ENCODE data around the gene ALOX15.

Gene ALOX15

DNA sequence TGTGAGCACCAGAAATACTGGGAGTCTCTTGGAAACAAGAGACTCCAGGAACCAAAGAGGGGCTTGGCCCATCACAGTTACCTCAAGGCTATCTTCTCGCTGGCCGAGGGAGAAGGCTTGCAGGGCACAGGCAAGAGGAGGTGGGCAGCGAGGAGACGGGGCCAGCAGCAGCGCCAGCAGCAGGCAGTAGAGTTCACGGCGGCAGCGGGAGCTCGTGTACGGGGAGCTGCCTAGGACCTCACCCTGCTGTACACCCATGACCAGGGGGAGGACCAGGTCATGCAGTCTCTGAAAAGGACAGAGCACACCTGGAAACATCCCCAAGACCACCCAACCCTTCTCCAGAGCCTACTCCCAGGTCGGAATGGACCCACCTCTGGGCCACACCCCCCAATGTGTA lies 31.7 kb upstream of the ALOX15 start:
- Histone ChIP-seq H3K9me2 (replicated peaks; ENCODE audit: control insufficient read depth, low read length) (no peaks in the 10 kb centered on the region), H3K4me2 (ENCODE audit: low read length) (no peak overlapping the region), H3K27ac (ENCODE audit: low read depth, low read length) (no peak overlapping the region), H3K9me3 (ENCODE audit: control insufficient read depth, insufficient read depth, low read length) (no peaks in the 10 kb centered on the region), H3K79me2 (ENCODE audit: control insufficient read depth, low read length) (no peaks in the 10 kb centered on the region), H3K36me3 (ENCODE audit: control insufficient read depth, low read length) (peaks cover 71% of the 10 kb centered on the region), H4K20me1 (ENCODE audit: control insufficient read depth, insufficient read depth, low read depth, low read length) (no peaks in the 10 kb centered on the region), H3F3A (ENCODE audit: control insufficient read depth, insufficient read depth) (peaks cover 6% of the 10 kb centered on the region; the same call in 1 of the 2 replicates), H3K4me3 (ENCODE audit: low read length) (no peak overlapping the region), H3K4me1 (ENCODE audit: control insufficient read depth, low read length) (no peaks in the 10 kb centered on the region), H3K27me3 (ENCODE audit: control insufficient read depth, low read length) (no peaks in the 10 kb centered on the region)
- no peak for TF ChIP-seq EZH2phosphoT487 (IDR thresholded peaks at IDR 0.05; ENCODE audit: borderline replicate concordance, low read length)
- TF ChIP-seq, protein P1, sequence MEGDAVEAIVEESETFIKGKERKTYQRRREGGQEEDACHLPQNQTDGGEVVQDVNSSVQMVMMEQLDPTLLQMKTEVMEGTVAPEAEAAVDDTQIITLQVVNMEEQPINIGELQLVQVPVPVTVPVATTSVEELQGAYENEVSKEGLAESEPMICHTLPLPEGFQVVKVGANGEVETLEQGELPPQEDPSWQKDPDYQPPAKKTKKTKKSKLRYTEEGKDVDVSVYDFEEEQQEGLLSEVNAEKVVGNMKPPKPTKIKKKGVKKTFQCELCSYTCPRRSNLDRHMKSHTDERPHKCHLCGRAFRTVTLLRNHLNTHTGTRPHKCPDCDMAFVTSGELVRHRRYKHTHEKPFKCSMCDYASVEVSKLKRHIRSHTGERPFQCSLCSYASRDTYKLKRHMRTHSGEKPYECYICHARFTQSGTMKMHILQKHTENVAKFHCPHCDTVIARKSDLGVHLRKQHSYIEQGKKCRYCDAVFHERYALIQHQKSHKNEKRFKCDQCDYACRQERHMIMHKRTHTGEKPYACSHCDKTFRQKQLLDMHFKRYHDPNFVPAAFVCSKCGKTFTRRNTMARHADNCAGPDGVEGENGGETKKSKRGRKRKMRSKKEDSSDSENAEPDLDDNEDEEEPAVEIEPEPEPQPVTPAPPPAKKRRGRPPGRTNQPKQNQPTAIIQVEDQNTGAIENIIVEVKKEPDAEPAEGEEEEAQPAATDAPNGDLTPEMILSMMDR (IDR thresholded peaks at IDR 0.05; ENCODE audit: low read depth, low read length, poor library complexity, severe bottlenecking): no peak

DNA sequence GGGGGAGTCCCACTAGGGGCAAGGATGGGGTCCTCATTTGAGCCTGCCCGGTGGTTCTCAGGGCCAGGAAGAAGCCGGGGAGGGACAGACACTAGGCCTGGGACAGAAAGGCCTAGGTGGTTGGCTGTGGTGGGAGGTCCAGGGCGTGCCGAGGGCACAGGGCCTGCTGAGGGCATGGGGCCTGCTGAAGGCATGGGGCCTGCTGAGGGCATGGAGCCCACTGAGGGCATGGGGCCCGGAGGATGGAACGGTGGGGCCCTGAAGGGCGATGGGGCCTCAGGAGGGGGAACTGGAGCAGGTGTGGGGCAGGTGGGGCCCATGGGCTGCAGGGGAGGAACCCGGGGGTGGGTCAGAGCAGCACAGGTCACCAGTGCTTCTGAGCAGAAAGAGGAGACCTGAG lies 31.3 kb upstream of the ALOX15 start:
- Histone ChIP-seq H3K27ac (ENCODE audit: low read depth, low read length) (no peak overlapping the region), H3K9me3 (ENCODE audit: control insufficient read depth, insufficient read depth, low read length) (no peaks in the 10 kb centered on the region), H3K36me3 (ENCODE audit: control insufficient read depth, low read length) (peaks cover 70% of the 10 kb centered on the region), H3K79me2 (ENCODE audit: control insufficient read depth, low read length) (no peaks in the 10 kb centered on the region), H3K4me2 (ENCODE audit: low read length) (no peak overlapping the region), H4K20me1 (ENCODE audit: control insufficient read depth, insufficient read depth, low read depth, low read length) (no peaks in the 10 kb centered on the region), H3K4me3 (ENCODE audit: low read length) (no peak overlapping the region), H3K4me1 (ENCODE audit: control insufficient read depth, low read length) (no peaks in the 10 kb centered on the region), H3K27me3 (ENCODE audit: control insufficient read depth, low read length) (no peaks in the 10 kb centered on the region), H3F3A (ENCODE audit: control insufficient read depth, insufficient read depth) (peaks cover 6% of the 10 kb centered on the region; the same call in 1 of the 2 replicates), H3K9me2 (replicated peaks; ENCODE audit: control insufficient read depth, low read length) (no peaks in the 10 kb centered on the region)
- no peak for TF ChIP-seq EZH2phosphoT487 (IDR thresholded peaks at IDR 0.05; ENCODE audit: borderline replicate concordance, low read length)
- TF ChIP-seq, protein P1 (IDR thresholded peaks at IDR 0.05; ENCODE audit: low read depth, low read length, poor library complexity, severe bottlenecking): no peak

GRCh38 chr17:4672055-4672630 lies 30.7 kb upstream of the ALOX15 start:
- H3K9me3 ChIP-seq (ENCODE audit: control insufficient read depth, insufficient read depth, low read length): no peaks in the 10 kb centered on the region
- TF ChIP-seq, protein P1 (IDR thresholded peaks at IDR 0.05; ENCODE audit: low read depth, low read length, poor library complexity, severe bottlenecking): no peak
- TF ChIP-seq EZH2phosphoT487 (IDR thresholded peaks at IDR 0.05; ENCODE audit: borderline replicate concordance, low read length): no peak
- H3F3A ChIP-seq (ENCODE audit: control insufficient read depth, insufficient read depth): peaks cover 10% of the 10 kb centered on the region; the same call in 1 of the 2 replicates
- no peak overlapping the region for H3K27ac ChIP-seq (ENCODE audit: low read depth, low read length)
- no peaks in the 10 kb centered on the region for H3K9me2 ChIP-seq (replicated peaks; ENCODE audit: control insufficient read depth, low read length)
- no peak overlapping the region for H3K4me2 ChIP-seq (ENCODE audit: low read length)
- H4K20me1 ChIP-seq (ENCODE audit: control insufficient read depth, insufficient read depth, low read depth, low read length): no peaks in the 10 kb centered on the region
- no peaks in the 10 kb centered on the region for H3K79me2 ChIP-seq (ENCODE audit: control insufficient read depth, low read length)
- H3K27me3 ChIP-seq (ENCODE audit: control insufficient read depth, low read length): 0 out of 2 replicates have a peak, but pooled peaks cover 3% of the 10 kb centered on the region
- no peak overlapping the region for H3K4me3 ChIP-seq (ENCODE audit: low read length)
- no peaks in the 10 kb centered on the region for H3K4me1 ChIP-seq (ENCODE audit: control insufficient read depth, low read length)
- H3K36me3 ChIP-seq (ENCODE audit: control insufficient read depth, low read length): peaks cover 65% of the 10 kb centered on the region
